ENCODE data around the gene RNF166. TPM values are rescaled to one million over a fixed set of nuclear protein-coding genes. Genes with fewer than 3 reads are reported as not detected.

Gene RNF166
- total RNA-seq, 2 experiments from 2014 or later, result 334 to 355 TPM

GRCh38 chr16:88721815-88722755, 15.9 kb upstream of the RNF166 start:
- no peaks in the 10 kb centered on the region for H3K4me1 Mint-ChIP-seq (ENCODE audit: low read depth)
- peaks cover 94% of the 10 kb centered on the region for H3K36me3 ChIP-seq (ENCODE audit: insufficient read depth, low read length)
- H3K4me1 ChIP-seq (ENCODE audit: insufficient read depth, low read length), result peaks cover 9% of the 10 kb centered on the region
- no peak overlapping the region for H3K27ac Mint-ChIP-seq
- H3K4me3 ChIP-seq (ENCODE audit: low read length), result no peak overlapping the region
- H3K4me3 Mint-ChIP-seq, result no peak overlapping the region
- no peaks in the 10 kb centered on the region for H3K9me3 Mint-ChIP-seq
- no peak for TF ChIP-seq CTCF (IDR thresholded peaks at IDR 0.05)
- no peak for DNase-seq
- H3K27ac ChIP-seq (ENCODE audit: low read depth in 1 of 2, low read length in 2 of 2), result no peak overlapping the region
- peaks cover 30% of the 10 kb centered on the region for H3K36me3 Mint-ChIP-seq (ENCODE audit: low read depth)
- H3K9me3 ChIP-seq (ENCODE audit: control insufficient read depth in 1 of 2, insufficient read depth in 1 of 2, low read length in 2 of 2), result no peaks in the 10 kb centered on the region
- H3K27me3 ChIP-seq (ENCODE audit: control insufficient read depth in 1 of 2, insufficient read depth in 2 of 2, low read length in 2 of 2), result no peaks in the 10 kb centered on the region
- no peak for ATAC-seq (ENCODE audit: poor library complexity)
- H3K27me3 Mint-ChIP-seq, result no peaks in the 10 kb centered on the region
- intact Hi-C loops (cut with DNase I, micrococcal nuclease), result no loop called here
- POLR2A ChIA-PET, result interaction anchor here (1.1 kb wide), 1 partner anchor 17 kb away, joined by 3 read pairs; no protein-coding TSS in a partner anchor
- CTCF ChIA-PET, result no interaction called here

GRCh38 chr16:88721236-88721635, 15.0 kb upstream of the RNF166 start:
- ATAC-seq (ENCODE audit: poor library complexity) (no peak), DNase-seq (no peak)
- Histone ChIP-seq H3K27ac (ENCODE audit: low read depth in 1 of 2, low read length in 2 of 2) (no peak overlapping the region), H3K36me3 (ENCODE audit: insufficient read depth, low read length) (peaks cover 94% of the 10 kb centered on the region), H3K9me3 (ENCODE audit: control insufficient read depth in 1 of 2, insufficient read depth in 1 of 2, low read length in 2 of 2) (no peaks in the 10 kb centered on the region), H3K27me3 (ENCODE audit: control insufficient read depth in 1 of 2, insufficient read depth in 2 of 2, low read length in 2 of 2) (no peaks in the 10 kb centered on the region), H3K4me1 (ENCODE audit: insufficient read depth, low read length) (peaks cover 9% of the 10 kb centered on the region), H3K4me3 (ENCODE audit: low read length) (no peak overlapping the region)
- H3K36me3 Mint-ChIP-seq (ENCODE audit: low read depth), result peaks cover 37% of the 10 kb centered on the region
- H3K9me3 Mint-ChIP-seq, result no peaks in the 10 kb centered on the region
- H3K27me3 Mint-ChIP-seq, result no peaks in the 10 kb centered on the region
- intact Hi-C loops (cut with DNase I, micrococcal nuclease), result no loop called here
- CTCF ChIA-PET, result no interaction called here
- H3K4me1 Mint-ChIP-seq (ENCODE audit: low read depth), result no peaks in the 10 kb centered on the region
- H3K27ac Mint-ChIP-seq, result no peak overlapping the region
- H3K4me3 Mint-ChIP-seq, result no peak overlapping the region
- POLR2A ChIA-PET, result no interaction called here
- no peak for TF ChIP-seq CTCF (IDR thresholded peaks at IDR 0.05)

GRCh38 chr16:88720396-88720970, 14.3 kb upstream of the RNF166 start:
- Mint-ChIP-seq H3K27me3 (no peaks in the 10 kb centered on the region), H3K4me3 (no peak overlapping the region), H3K4me1 (ENCODE audit: low read depth) (no peaks in the 10 kb centered on the region), H3K36me3 (ENCODE audit: low read depth) (peaks cover 37% of the 10 kb centered on the region), H3K27ac (no peak overlapping the region), H3K9me3 (no peaks in the 10 kb centered on the region)
- ChIA-PET POLR2A (no interaction called here), CTCF (no interaction called here)
- no peak for TF ChIP-seq CTCF (IDR thresholded peaks at IDR 0.05)
- Histone ChIP-seq H3K4me1 (ENCODE audit: insufficient read depth, low read length) (peaks cover 9% of the 10 kb centered on the region), H3K27me3 (ENCODE audit: control insufficient read depth in 1 of 2, insufficient read depth in 2 of 2, low read length in 2 of 2) (no peaks in the 10 kb centered on the region), H3K4me3 (ENCODE audit: low read length) (no peak overlapping the region), H3K36me3 (ENCODE audit: insufficient read depth, low read length) (peaks cover 94% of the 10 kb centered on the region), H3K9me3 (ENCODE audit: control insufficient read depth in 1 of 2, insufficient read depth in 1 of 2, low read length in 2 of 2) (no peaks in the 10 kb centered on the region), H3K27ac (ENCODE audit: low read depth in 1 of 2, low read length in 2 of 2) (no peak overlapping the region)
- ATAC-seq (ENCODE audit: poor library complexity) (no peak), DNase-seq (no peak)
- intact Hi-C loops (cut with DNase I, micrococcal nuclease), result no loop called here

Measured in CD4-positive, alpha-beta T cell (primary cell).